Head of caudate nucleus (tissue), 42 donors: ENCODE data around the gene ARAP3.

Source experiments
- DNase-seq, 42 donors: peaks; one replicate each; pipeline versions ENCODE4 v3.0.0 to v3.0.0-alpha.2; 2020 to 2021; ENCODE audit warnings: mixed read lengths in 7 of 42
- intact Hi-C: fragments of 100-400 bp; cut with DNase I; formaldehyde crosslinking; loops from one replicate; pipeline ENCODE4 v1.15.0; 2022

ARAP3 gene

DNA sequence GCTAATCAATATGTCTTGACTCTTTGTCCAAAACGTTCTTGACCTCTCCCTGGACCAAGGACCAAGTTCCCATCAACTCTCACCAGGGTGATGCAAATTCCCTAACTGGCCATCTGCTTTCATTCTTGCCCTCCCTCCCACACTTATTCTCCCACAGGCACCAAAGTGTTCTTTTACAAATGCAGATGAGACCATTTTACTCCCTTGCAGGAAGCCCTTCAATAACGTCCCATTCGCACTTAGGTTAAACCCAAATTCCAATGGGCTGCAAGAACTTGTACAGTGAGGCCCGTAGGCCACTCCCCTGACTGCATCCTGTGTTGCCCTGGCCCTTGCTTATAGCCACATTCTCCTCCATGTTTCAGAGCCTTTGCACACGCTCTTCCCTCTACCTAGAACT lies 7.3 kb downstream of the ARAP3 start:
- no peak for DNase-seq
- intact Hi-C loops: no loop called here

DNA sequence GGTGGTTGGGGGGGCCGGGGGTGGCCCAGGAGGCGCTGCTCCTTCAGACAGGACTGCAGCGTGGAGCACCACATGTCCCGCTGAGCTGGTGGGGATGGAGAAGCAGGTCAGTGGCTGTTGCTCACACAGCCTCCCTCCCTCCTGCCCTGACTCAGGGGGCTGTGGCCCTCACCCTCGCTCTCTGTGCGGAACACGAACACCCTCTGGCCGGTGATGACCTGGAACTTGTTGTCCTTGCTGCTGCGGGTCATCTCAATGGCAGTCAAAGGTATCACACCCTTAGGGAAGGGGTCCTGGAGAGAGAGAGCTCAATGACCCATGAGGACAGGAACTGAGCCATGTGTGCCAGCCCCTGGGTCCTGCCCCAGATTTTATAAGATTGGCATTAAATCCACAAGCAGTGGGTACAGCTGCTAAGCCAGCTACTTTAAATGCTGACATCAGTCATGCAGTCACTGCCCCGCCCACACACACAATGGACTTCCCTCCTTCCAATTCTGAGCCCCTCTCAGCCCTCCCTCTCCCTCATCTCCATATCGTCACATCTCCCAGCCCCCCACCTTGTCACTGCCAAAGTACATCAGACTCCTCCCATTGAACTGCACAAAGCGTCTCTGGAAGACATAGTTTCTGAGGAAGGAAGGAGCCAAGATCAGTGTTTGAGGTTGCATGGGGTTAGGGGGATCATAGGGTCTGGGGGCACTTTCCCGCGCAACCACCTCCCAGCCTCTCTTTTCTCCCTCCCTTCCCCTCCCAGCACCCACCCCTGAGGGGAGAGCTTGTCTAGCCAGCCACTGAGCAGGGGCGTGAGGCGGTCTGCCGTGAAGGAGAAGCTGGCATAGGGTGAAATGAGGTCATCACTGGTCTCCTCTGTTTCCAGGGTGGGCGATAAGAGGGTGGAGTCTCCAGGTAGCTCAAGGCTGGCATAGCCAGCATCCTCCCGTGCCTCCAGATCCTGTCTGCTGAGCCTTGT lies 8.9 kb downstream of the ARAP3 start:
- intact Hi-C loops: no loop called here
- peak in 40 of 42 donors; percentile 23 to 83 (median 57) for DNase-seq

DNA sequence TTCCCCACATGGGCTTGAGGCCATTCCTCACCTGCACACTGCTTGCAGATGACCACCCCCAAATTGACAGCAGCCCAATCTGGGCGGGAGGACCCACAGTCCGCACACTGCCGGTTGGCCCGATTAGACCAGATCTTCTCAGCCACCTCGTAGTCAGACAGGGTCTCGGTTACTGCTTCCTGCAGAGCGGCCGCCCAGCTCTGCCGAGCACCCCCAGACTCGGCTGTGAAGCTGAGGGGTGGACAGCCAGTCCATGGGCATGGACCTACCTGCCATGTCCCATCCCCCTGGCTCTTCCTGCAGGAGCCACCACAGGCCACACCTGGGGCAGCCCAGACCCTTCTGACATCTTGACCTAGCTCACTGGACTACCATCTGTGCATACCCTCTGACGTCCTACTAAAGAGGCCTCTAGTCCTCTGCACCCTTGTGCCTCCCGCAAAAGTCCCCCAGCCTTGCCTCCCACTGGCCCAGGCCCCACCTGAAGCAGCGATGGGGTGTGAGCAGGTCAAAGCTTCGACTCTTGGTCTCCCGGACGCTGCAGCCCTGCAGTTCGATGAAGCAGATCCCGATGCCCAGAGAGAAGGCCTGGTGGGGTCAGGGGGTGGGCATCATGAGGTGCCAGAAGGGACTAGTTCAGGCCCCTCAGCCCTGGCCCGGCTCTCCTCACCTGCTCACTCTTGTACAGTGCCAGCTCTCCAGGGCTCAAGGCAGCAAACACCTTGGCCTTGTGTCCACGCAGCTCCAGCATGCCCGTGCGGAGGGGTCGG lies 9.8 kb downstream of the ARAP3 start:
- intact Hi-C loops: no loop called here
- DNase-seq: no peak

DNA sequence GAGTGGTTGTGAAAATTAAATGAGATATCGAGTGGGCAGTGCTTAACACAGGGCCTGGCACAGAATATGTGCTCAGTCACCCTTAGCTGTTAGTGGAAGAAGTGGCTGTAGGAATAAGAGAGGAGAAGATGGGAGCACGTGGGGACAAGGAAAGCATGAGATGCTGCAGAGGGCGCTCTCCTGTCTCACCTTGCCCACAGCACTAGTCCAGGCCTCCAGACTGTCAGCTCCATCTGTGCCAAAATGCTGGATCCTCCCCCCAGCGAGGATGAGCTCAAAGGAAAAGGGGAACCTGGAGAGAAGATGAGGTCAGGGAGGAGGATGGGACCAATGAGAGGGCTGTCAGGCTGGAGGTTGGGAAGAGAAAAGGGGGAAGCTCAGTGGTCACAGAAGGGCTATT lies 12.5 kb downstream of the ARAP3 start:
- peak in 7 of 42 donors; percentile 13 to 52 (median 44) for DNase-seq
- intact Hi-C loops: no loop called here

DNA sequence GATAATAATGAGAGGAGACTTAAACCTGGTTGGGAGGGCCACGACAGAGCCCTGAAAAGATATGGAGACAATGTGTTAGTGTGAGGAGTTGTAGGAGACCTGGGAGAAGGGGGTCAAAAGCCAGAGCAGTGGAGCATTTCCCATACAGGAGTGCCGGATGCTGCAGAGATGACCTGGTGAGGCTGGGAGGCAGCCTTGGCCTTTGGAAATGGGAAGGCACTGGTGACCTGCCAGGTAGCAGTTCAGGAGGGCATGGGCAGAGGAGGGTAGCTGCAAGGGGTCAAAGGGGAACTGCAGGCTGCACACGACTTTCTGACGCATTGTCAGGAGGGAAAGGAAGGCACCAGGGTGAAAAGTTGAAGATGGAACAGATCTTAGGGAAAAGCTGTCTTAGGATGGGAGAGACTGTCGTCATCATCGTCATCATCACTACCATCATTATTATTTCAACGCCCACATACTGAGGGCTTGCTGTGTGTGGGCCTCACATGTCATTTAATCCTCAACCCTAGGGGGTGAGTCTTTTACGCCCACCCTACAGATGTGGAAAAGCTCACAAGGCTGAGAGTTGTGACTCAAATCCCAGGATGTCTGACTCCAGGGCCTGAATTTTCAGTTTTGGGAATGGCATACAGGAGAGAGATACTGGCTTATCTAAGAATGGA lies 13.3 kb downstream of the ARAP3 start:
- intact Hi-C loops: no loop called here
- peak in 35 of 42 donors; percentile 33 to 88 (median 59) for DNase-seq

DNA sequence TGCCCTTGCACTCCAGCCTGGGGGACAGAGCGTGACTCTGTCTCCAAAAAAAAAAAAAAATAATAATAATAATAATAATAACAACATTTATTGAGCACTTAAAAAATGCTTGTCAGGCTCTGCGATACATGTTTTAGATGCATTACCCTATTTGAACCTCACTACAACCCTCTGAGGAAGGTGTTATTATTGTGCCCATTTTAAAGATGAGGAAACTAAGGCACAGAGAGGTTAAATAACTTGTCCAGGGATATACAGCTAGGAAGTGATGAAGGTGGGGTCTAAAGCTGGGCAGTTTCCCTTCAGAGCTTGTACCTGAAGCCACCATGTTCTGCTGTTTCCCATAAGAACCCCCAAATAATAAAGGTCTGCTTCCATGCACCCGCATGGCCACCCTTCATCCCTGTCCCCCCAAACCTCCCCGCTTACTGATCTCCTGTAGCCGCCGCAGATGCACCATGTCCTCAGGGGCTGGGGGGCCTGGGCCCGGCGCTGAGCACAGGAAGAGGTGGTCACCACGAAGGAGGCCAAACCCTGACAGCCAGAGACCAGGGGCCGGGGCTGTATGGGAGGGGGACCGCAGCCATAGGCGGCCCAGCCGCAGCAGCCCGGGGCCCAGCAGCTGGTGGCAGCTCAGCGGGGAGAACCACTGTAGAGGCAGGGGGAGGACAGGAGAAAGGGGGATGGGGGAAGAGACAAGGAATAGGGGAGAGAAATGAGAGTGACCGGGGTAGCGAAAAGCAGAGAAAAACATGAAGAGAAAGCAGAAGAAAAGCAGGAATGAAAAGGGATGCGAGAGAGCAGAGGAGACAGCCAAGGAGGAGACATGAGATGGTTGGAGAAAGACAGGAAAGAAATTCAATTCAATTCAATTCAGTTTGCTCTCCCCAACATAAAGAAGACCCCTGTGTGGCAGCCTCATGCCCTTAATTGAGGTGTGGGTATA lies 15.8 kb downstream of the ARAP3 start:
- intact Hi-C loops: no loop called here
- no peak for DNase-seq

DNA sequence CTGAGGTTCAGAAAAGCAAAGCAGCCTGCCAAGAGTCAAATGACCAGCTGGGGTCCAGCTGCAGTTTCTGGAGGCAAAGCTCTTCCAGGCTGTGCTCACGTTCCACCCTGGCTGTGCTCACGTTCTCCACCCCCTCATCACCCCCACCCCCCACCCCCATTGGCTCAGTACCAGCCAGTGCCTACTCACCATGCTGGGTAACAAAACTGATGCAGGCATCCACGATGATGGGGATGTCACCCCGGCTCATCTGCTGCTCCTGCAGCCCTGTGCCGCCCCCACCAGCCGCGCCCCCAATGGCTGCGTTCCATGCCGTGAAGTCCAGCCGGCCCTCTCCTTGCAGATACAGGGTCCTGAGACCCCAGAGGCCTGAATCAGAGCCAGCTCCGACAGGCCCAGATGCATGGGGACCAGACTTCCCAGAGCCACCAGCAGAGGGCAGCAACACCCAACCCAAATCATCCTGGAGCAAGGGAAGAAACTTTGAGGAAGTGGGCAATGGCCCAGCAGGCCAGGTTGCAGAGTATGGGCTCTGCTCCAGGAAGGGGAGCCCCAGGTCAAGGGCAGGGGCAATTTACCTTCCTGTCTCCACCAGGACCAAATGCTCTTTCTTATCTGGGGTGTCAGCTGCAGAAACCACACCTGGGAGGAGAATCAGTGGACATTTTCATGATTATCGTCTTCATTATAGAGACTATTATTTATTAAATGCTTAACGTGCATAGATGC lies 17.1 kb downstream of the ARAP3 start:
- intact Hi-C loops: no loop called here
- peak; percentile 42 to 90 (median 79) for DNase-seq

DNA sequence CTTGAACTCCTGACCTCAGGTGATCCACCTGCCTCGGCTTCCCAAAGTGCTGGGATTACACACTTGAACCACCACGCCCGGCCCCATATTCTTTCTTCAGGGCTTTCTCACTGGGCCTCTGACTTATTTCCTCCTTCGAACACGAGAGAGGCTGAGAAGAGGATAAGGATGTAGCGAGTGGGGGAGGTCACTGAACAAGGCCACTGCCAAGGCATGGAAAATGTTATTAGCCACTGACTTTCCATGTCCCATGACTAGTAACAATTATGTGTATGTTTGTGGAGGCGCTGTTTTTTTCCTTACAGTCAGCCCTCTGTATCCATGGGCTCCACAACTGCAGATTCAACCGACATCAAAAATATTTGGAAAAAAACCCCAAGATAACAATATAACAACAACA lies 18.5 kb downstream of the ARAP3 start:
- intact Hi-C loops: no loop called here
- DNase-seq: no peak

DNA sequence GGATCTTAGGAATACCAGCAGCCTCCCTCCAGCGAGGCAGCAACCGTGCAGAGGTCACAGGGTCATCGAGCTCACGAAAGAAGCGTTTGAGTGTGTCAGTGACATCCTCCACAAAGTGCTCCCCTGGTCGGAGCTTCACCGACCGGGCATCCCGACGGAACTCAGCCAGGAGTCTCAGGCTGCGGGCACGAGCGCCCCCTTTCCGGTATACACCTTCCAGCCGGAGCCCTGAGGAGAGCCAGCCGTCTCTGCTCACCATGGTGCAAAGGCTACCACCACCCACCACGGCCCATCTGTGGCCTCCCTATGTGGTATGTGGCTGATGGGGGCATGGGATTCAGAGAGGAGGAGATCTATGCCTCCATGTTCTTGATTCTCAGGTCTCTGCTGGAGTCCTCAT lies 20.0 kb downstream of the ARAP3 start:
- intact Hi-C loops: no loop called here
- no peak for DNase-seq

DNA sequence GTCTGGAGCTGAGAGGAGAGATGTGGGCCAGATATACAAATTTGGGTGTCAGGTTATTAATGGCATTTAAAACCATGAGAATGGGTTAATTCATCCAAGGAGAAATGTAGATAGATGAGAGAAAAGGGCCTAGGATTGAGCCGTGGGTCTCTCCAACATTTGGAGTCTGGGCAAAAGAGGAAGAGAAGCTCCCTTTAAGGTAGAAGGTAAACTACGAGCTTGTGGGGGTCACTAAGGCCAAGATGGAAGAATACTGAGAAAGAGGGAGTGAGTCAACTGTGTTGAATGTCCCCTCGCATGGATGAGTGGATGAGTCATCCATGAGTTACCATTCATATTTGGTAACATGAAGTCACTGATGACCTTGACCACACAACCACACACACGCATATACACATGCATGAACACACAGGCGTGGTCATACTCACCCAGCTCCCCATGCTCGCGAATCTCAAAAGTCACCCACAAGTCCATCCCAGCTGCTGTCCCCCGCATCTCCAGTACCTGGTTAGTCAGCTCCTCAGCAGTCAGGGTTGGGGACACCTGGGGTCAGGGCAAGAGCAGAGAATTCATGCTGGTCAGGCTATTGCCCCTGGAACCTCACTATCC lies 24.0 kb downstream of the ARAP3 start:
- intact Hi-C loops: no loop called here
- no peak for DNase-seq

DNA sequence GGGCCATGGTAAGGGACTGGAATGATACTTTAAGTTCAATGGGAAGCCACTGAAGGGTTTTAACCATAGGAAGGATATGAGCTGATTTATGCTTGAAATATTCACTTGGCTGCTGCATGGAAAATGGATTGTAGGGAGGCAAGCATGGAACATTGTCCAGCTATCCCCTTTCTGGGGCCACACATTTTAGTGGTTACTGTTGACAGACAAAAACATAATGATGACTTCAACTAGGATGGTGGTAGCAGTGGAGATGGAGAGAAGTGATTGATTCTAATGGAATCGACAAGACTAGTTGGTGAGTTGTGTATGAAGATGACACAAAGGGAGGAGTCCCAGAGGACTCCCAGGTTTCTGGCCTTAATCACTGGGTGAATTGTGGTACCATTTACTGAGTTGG lies 24.6 kb downstream of the ARAP3 start:
- intact Hi-C loops: no loop called here

DNA sequence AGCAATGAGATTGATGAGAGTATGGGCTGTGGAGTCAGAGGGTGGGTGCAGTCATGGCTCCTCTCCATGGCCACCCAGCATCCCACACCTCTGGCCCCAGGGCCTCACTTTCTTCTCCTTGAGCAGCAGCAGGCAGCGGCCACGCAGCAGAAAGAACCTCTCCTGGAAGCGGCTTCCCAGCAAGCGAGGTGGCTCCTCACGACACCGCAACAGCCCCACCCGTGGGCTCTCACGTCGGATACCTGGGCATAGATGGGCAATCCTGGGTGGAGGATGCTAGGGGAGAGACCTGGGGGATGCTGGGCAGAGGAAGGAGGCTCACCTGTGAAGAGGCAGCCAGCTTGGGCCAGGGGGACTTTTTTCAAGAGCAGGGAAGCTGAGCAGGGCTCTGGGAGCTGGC lies 25.6 kb downstream of the ARAP3 start:
- intact Hi-C loops: no loop called here
- no peak for DNase-seq

More for the DNA sequence above, 24.6 kb downstream of the ARAP3 start:
- DNase-seq: no peak

DNA sequence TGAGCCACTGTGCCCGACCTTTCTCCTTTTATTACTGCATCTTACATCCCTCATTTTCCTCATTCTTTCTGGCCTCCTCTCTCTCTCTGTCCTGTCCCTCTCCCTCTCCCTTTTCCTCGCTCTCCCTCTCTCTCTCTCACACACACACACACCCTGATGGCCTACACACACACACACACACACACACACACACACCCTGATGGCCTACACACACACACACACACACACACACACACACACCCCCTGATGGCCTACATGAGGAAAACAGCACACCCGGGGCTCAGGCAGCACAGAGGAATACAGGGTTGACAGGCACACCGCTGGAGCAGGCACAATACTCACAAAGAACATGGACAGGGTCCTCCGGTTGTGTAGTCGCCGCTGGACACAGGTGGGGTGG lies 27.0 kb downstream of the ARAP3 start:
- intact Hi-C loops: no loop called here
- DNase-seq: no peak

DNA sequence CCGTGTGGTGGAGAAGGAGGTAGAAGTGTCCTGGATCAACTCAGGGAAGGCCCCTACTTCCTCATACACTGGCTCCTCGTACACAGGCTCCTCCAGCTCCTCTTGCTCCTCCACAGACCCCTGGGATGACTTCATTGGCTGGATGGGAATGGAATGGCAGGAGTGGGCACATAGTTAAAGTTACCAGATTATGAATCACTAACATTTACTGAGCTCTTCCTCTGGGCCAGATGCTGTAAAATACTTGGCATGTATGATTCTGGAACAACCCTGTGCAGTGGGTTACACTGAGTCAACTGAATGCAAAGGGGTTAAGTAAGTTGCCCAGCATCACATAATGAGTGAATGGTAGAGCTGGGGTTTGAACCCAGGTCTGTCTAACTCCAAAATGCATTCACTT lies 27.7 kb downstream of the ARAP3 start:
- intact Hi-C loops: no loop called here
- no peak for DNase-seq

DNA sequence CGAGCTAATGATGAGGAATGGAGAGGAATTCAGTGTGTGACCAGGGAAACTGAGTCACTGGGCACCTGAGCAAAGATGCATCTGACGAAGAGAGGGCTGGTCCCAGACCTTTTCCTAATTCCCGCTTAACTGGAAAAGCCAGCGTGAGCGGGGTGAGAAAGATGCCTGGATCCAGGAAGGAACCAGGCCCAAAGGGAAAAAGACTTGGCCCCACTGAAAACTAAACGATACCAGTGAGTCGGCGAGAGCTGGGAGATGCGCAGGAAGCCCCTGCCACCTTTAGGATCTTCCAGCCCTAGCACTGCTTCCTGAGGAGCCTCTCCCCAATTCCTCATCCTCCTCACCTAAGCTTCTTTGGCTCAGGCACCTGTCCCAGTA lies 30.3 kb downstream of the ARAP3 start:
- intact Hi-C loops: no loop called here
- no peak for DNase-seq

DNA sequence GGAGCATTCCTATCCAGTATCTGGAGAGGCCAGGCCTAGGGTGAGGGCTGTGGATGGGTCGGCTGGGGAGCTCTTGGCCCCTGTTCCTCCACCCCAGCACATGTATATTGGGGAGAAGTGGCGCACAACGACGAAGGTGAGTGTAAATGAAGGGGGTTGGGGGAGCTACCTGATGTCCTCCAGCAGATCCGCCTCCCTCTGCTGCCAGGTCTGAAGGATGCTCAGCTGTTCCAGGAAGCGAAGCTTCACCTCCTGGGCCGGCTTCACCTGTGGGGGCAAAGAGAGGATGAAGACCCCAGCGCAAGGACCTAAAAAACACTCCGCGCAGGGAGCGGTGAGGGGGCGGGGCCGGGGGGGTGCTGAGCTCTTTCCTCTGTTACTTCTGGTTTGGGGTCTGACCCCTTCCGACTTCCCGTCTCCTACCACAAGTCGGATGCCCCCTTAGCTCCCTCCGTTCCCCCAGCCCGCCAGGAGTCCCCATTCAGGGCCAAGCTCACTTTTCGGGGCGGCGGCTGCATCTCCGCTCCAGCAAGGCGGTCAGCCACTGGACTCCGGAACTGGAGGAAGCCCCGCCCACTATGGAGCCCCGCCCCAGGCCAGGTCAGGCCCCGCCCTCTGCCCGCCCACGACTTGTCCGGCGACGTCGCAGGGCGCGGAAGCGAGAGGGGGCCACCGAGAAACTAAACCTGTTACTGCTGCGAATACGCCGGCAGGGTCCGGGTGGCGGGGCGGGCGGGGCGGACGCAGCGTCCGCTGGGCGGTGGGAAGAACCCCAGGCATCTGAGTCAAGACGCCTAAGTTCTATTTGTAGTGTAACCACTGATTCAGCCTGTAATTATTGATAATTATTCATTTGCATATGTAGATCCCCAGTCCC lies 30.9 kb downstream of the ARAP3 start, which contains the start of gene FCHSD1:
TSS of gene FCHSD1 (minus strand) at position 568 of the 877 bp plus-strand sequence. CDS start at position 518, 50 bp downstream.
- intact Hi-C loops: no loop called here
- DNase-seq: peak; percentile 76 to 93 (median 86)
